ENCODE data around the gene TUBGCP6. TPM values are rescaled to one million over a fixed set of nuclear protein-coding genes. Genes with fewer than 3 reads are reported as not detected.

Gene TUBGCP6
- total and polyA plus RNA-seq, 2 donors (not counting 3 experiments of a cell fraction or from before 2014, with no cell fraction given), result 33.1 to 45.3 TPM

DNA sequence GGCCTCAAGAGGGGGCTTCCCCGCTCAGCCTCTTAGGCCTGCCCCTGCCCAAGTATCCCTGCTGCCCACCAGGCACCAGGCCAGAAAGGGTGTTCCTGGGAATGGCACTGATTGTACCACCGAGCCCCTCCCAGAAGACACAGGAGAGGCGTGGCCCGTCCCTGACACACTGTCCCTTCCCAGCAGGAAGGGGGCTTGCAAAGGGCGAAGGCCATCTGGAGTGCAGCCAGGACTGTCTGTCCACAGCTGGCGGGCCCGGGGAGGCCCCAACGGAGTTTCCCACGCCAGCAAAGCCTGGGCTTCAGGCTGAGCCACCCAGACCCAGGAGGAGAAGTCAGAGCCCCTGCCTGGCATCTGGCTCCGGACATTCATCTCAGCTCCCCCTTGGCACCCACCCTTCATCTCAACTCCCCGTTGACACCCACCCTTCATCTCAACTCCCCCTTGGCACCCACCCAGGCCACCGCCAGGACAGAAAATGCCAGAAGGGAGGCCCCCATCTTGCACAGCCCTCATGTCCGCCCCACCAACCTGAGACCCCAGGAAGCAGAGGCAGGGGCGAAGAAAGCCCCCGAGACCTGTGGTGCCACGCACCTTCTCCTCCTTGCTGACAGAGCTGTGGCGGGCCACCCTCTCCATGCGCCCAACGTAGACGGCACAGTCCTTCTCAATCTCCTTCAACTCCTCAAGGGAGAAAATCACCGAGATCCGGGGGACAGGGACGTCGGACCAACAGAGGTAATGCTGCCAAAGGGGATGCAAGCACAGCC, 19.4 kb downstream of the TUBGCP6 start:
- ChIA-PET CTCF (no interaction called here), POLR2A (no interaction called here)
- Histone ChIP-seq H3K9ac (replicated peaks; ENCODE audit: extremely low read depth, insufficient read depth, low read length) (no peak overlapping the region), H2AFZ (ENCODE audit: low read depth, low read length) (no peak overlapping the region), H3K9me3 (replicated peaks; ENCODE audit: control insufficient read depth, insufficient read depth, low read length) (no peaks in the 10 kb centered on the region), H3K27me3 (ENCODE audit: control insufficient read depth in 2 of 2, insufficient read depth in 2 of 2, low read length in 2 of 2) (no peaks in the 10 kb centered on the region), H3K79me2 (ENCODE audit: control insufficient read depth, insufficient read depth, low read length) (no peaks in the 10 kb centered on the region), H3K36me3 (ENCODE audit: control insufficient read depth in 2 of 2, extremely low read depth in 1 of 2, insufficient read depth in 2 of 2, low read length in 2 of 2) (peaks cover 3 to 47% of the 10 kb centered on the region in 2 experiments), H3K4me3 (replicated peaks in 1 of 3; ENCODE audit: insufficient read depth in 1 of 3, low read depth in 1 of 3, low read length in 3 of 3) (no peak overlapping the region), H3K27ac (ENCODE audit: insufficient read depth, low read depth, low read length) (no peak overlapping the region), H3K4me1 (ENCODE audit: control insufficient read depth, extremely low read depth, insufficient read depth, low read length) (no peaks in the 10 kb centered on the region), H3K4me2 (ENCODE audit: insufficient read depth, low read length) (no peak overlapping the region), H3K9me1 (replicated peaks; ENCODE audit: control insufficient read depth, extremely low read depth, insufficient read depth, low read length) (no peaks in the 10 kb centered on the region), H4K20me1 (replicated peaks; ENCODE audit: control insufficient read depth, extremely low read depth, insufficient read depth, low read length) (no peaks in the 10 kb centered on the region)
- intact Hi-C loops (cut with micrococcal nuclease), result no loop called here
- no peak for DNase-seq (ENCODE audit: low read depth, low spot score)
- TF ChIP-seq MYC (IDR thresholded peaks at IDR 0.05; ENCODE audit: low read depth, low read length) (no peak), POLR2AphosphoS5 (IDR thresholded peaks at IDR 0.05; ENCODE audit: insufficient read depth, low read depth, low read length) (no peak), FOS (IDR thresholded peaks at IDR 0.05; ENCODE audit: borderline replicate concordance, insufficient read depth, low read length) (no peak), POLR2A (IDR thresholded peaks at IDR 0.05; ENCODE audit: low read depth, low read length) (no peak), GATA2 (IDR thresholded peaks at IDR 0.05; ENCODE audit: insufficient read depth, insufficient read length, low read depth, low read length) (no peak), EZH2 (IDR thresholded peaks at IDR 0.05; ENCODE audit: borderline replicate concordance, low read depth, low read length, severe bottlenecking) (no peak), JUN (IDR thresholded peaks at IDR 0.05; ENCODE audit: borderline replicate concordance, insufficient read depth, insufficient read length, low read depth) (no peak), CTCF (IDR thresholded peaks at IDR 0.05; ENCODE audit: extremely low read depth in 1 of 2, insufficient read depth in 1 of 2, low read depth in 1 of 2, low read length in 2 of 2) (no peak)
- TF ChIP-seq, protein P1, sequence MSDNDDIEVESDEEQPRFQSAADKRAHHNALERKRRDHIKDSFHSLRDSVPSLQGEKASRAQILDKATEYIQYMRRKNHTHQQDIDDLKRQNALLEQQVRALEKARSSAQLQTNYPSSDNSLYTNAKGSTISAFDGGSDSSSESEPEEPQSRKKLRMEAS (IDR thresholded peaks at IDR 0.05; ENCODE audit: insufficient read depth, insufficient read length), result no peak
- no peak for FAIRE-seq
- dilution Hi-C loops (cut with MboI; ENCODE audit: extremely low pct_ligation_motif_present, low sequenced_read_pairs), result no loop called here
- BruUV-seq (replicated peaks), result no TSS peak

Measured in endothelial cell of umbilical vein (primary cell).